ENCODE results near the gene ZNF580. TPM values are rescaled to one million over a fixed set of nuclear protein-coding genes. Genes with fewer than 3 reads are reported as not detected.

Gene ZNF580
- total RNA-seq, 8 experiments from 2014 or later: 7.9 to 25.0 (median 11.1) TPM

GRCh38 chr19:55635334-55635717 is 5.5 kb upstream of the ZNF580 start:
- peak in 2 of 8 experiments; percentile 5 to 22 for ATAC-seq (replicated peaks in 6 of 8)
- Histone ChIP-seq H3K4me3 (peak overlapping the region; percentile 77 to 99 (median 95)), H3K4me1 (replicated peaks in 1 of 2) (peaks cover 14 to 17% of the 10 kb centered on the region in 2 donors), H3K27ac (peak overlapping the region; percentile 94 to 96)
- 0 to 39% (median 19%) methylated on average over 1 to 5 of the region's 9 CpGs; no CpG with 5 or more reads in 4 of the 10 experiments for WGBS, 10 experiments
- in situ Hi-C loops (cut with MboI; ENCODE audit: low pct_unique_long_range_greater_than_20kb in 2 of 9, low sequenced_read_pairs in 9 of 9, unreplicated experiment in 9 of 9): loop anchor here in 3 of 9 experiments (25.0 kb wide), 1 partner anchor 498 kb away; the partner anchor contains the start of gene TNNT1 (in 3 of the 3)

- WGBS, 10 experiments: 41 to 100% (median 67%) methylated on average over 1 to 5 of the region's 7 CpGs; no CpG with 5 or more reads in 2 of the 10 experiments
- in situ Hi-C loops (cut with MboI; ENCODE audit: low pct_unique_long_range_greater_than_20kb in 2 of 9, low sequenced_read_pairs in 9 of 9, unreplicated experiment in 9 of 9): loop anchor here in 3 of 9 experiments (25.0 kb wide), 1 partner anchor 499 kb away; the partner anchor contains the start of gene TNNT1 (in 3 of the 3)
- peak overlapping the region; percentile 94 to 96 for H3K27ac ChIP-seq
- peaks cover 15 to 18% of the 10 kb centered on the region in 2 donors for H3K4me1 ChIP-seq (replicated peaks in 1 of 2)
- no peak for ATAC-seq (replicated peaks in 6 of 8)
- peak overlapping the region; percentile 77 to 99 (median 95) for H3K4me3 ChIP-seq
Measured at GRCh38 chr19:55635856-55636440, 4.9 kb upstream of the ZNF580 start.

GRCh38 chr19:55636723-55637122 is 4.1 kb upstream of the ZNF580 start:
- no peak for ATAC-seq (replicated peaks in 6 of 8)
- H3K4me3 ChIP-seq: peak overlapping the region in 1 of 5 donors; percentile 99
- in situ Hi-C loops (cut with MboI; ENCODE audit: low pct_unique_long_range_greater_than_20kb in 2 of 9, low sequenced_read_pairs in 9 of 9, unreplicated experiment in 9 of 9): loop anchor here in 3 of 9 experiments (25.0 kb wide), 1 partner anchor 499 kb away; the partner anchor contains the start of gene TNNT1 (in 3 of the 3)
- peaks cover 15 to 18% of the 10 kb centered on the region in 2 donors for H3K4me1 ChIP-seq (replicated peaks in 1 of 2)
- WGBS, 10 experiments: 83 to 100% (median 90%) methylated on average over 1 to 4 of the region's 4 CpGs; no CpG with 5 or more reads in 5 of the 10 experiments
- no peak overlapping the region for H3K27ac ChIP-seq

GRCh38 chr19:55637534-55637933 is 3.3 kb upstream of the ZNF580 start:
- H3K4me3 ChIP-seq: no peak overlapping the region
- peaks cover 18 to 19% of the 10 kb centered on the region in 2 donors for H3K4me1 ChIP-seq (replicated peaks in 1 of 2)
- in situ Hi-C loops (cut with MboI; ENCODE audit: low pct_unique_long_range_greater_than_20kb in 2 of 9, low sequenced_read_pairs in 9 of 9, unreplicated experiment in 9 of 9): loop anchor here in 3 of 9 experiments (25.0 kb wide), 1 partner anchor 500 kb away; the partner anchor contains the start of gene TNNT1 (in 3 of the 3)
- WGBS, 10 experiments: 58 to 90% (median 84%) methylated on average over 2 to 10 of the region's 11 CpGs; no CpG with 5 or more reads in 5 of the 10 experiments
- H3K27ac ChIP-seq: no peak overlapping the region
- ATAC-seq (replicated peaks in 6 of 8): no peak

GRCh38 chr19:55638864-55639359 is 1.9 kb upstream of the ZNF580 start:
- in situ Hi-C loops (cut with MboI; ENCODE audit: low pct_unique_long_range_greater_than_20kb in 2 of 9, low sequenced_read_pairs in 9 of 9, unreplicated experiment in 9 of 9): loop anchor here in 3 of 9 experiments (25.0 kb wide), 1 partner anchor 502 kb away; the partner anchor contains the start of gene TNNT1 (in 3 of the 3)
- WGBS, 10 experiments: 80 to 100% (median 95%) methylated on average over 1 to 4 of the region's 6 CpGs; no CpG with 5 or more reads in 1 of the 10 experiments
- H3K27ac ChIP-seq: no peak overlapping the region
- H3K4me3 ChIP-seq: no peak overlapping the region
- peaks cover 25 to 27% of the 10 kb centered on the region in 2 donors for H3K4me1 ChIP-seq (replicated peaks in 1 of 2)
- no peak for ATAC-seq (replicated peaks in 6 of 8)

- peak overlapping the region; percentile 81 to 99 (median 97) for H3K4me3 ChIP-seq
- ATAC-seq (replicated peaks in 6 of 8): peak in 5 of 8 experiments; percentile 9 to 34 (median 14)
- H3K27ac ChIP-seq: peak overlapping the region; percentile 88 to 95
- 14 to 86% (median 52%) methylated on average over 1 to 17 of the region's 38 CpGs; no CpG with 5 or more reads in 4 of the 10 experiments for WGBS, 10 experiments
- H3K4me1 ChIP-seq (replicated peaks in 1 of 2): peaks cover 29% of the 10 kb centered on the region in 2 donors
- in situ Hi-C loops (cut with MboI; ENCODE audit: low pct_unique_long_range_greater_than_20kb in 2 of 9, low sequenced_read_pairs in 9 of 9, unreplicated experiment in 9 of 9): loop anchor here in 3 of 9 experiments (25.0 kb wide), 1 partner anchor 503 kb away; the partner anchor contains the start of gene TNNT1 (in 3 of the 3)
Measured at GRCh38 chr19:55640043-55640576, 692 bp upstream of the ZNF580 start.

- H3K27ac ChIP-seq: peak overlapping the region; percentile 88 to 95
- ATAC-seq (replicated peaks in 6 of 8): peak; percentile 0 to 13 (median 6)
- in situ Hi-C loops (cut with MboI; ENCODE audit: low pct_unique_long_range_greater_than_20kb in 2 of 9, low sequenced_read_pairs in 9 of 9, unreplicated experiment in 9 of 9): loop anchor here in 3 of 9 experiments (25.0 kb wide), 1 partner anchor 504 kb away; the partner anchor contains the start of gene TNNT1 (in 3 of the 3)
- peaks cover 20 to 21% of the 10 kb centered on the region in 2 donors for H3K4me1 ChIP-seq (replicated peaks in 1 of 2)
- H3K4me3 ChIP-seq: peak overlapping the region; percentile 81 to 99 (median 97)
- WGBS, 10 experiments: 0 to 8% methylated on average over 1 to 4 of the region's 25 CpGs; no CpG with 5 or more reads in 8 of the 10 experiments
Measured at GRCh38 chr19:55641426-55642152, 787 bp downstream of the ZNF580 start.

- H3K27ac ChIP-seq: peak overlapping the region; percentile 38 to 90
- ATAC-seq (replicated peaks in 6 of 8): peak in 5 of 8 experiments; percentile 1 to 15 (median 6)
- peak overlapping the region; percentile 81 to 99 (median 97) for H3K4me3 ChIP-seq
- H3K4me1 ChIP-seq (replicated peaks in 1 of 2): peaks cover 20 to 26% of the 10 kb centered on the region in 2 donors
- in situ Hi-C loops (cut with MboI; ENCODE audit: low pct_unique_long_range_greater_than_20kb in 2 of 9, low sequenced_read_pairs in 9 of 9, unreplicated experiment in 9 of 9): loop anchor here in 3 of 9 experiments (25.0 kb wide), 1 partner anchor 505 kb away; the partner anchor contains the start of gene TNNT1 (in 3 of the 3)
- WGBS, 10 experiments: 0 to 21% (median 0%) methylated on average over 1 to 10 of the region's 65 CpGs; no CpG with 5 or more reads in 5 of the 10 experiments
Measured at GRCh38 chr19:55642153-55643002, 1.6 kb downstream of the ZNF580 start.

GRCh38 chr19:55643003-55643886 is 2.4 kb downstream of the ZNF580 start, which contains the start of gene ZNF581:
ZNF581 (plus strand) TSS chr19:55643649; CDS start chr19:55644572, 923 bp downstream.
- ATAC-seq (replicated peaks in 6 of 8): peak; percentile 10 to 44 (median 32)
- 0 to 12% (median 1%) methylated on average over 2 to 17 of the region's 56 CpGs; no CpG with 5 or more reads in 4 of the 10 experiments for WGBS, 10 experiments
- H3K27ac ChIP-seq: peak within 1 kb of the TSS; percentile 38 to 90
- in situ Hi-C loops (cut with MboI; ENCODE audit: low pct_unique_long_range_greater_than_20kb in 2 of 9, low sequenced_read_pairs in 9 of 9, unreplicated experiment in 9 of 9): loop anchor here in 3 of 9 experiments (25.0 kb wide), 1 partner anchor 506 kb away; the partner anchor contains the start of gene TNNT1 (in 3 of the 3)
- H3K4me1 ChIP-seq (replicated peaks in 1 of 2): peaks cover 20 to 28% of the 10 kb centered on the region in 2 donors
- peak within 1 kb of the TSS; percentile 81 to 99 (median 97) for H3K4me3 ChIP-seq

- ATAC-seq (replicated peaks in 6 of 8): peak; percentile 0 to 5 (median 0)
Measured at GRCh38 chr19:55643887-55644176, 3.0 kb downstream of the ZNF580 start.

More at GRCh38 chr19:55643887-55644176, 3.0 kb downstream of the ZNF580 start:
- H3K4me3 ChIP-seq: peak overlapping the region; percentile 81 to 99 (median 97)
- H3K4me1 ChIP-seq (replicated peaks in 1 of 2): peaks cover 21 to 28% of the 10 kb centered on the region in 2 donors
- peak overlapping the region; percentile 38 to 90 for H3K27ac ChIP-seq
- in situ Hi-C loops (cut with MboI; ENCODE audit: low pct_unique_long_range_greater_than_20kb in 2 of 9, low sequenced_read_pairs in 9 of 9, unreplicated experiment in 9 of 9): loop anchor here in 3 of 9 experiments (25.0 kb wide), 1 partner anchor 507 kb away; the partner anchor contains the start of gene TNNT1 (in 3 of the 3)
- WGBS, 10 experiments: no CpG with 5 or more reads among the region's 15 CpGs

All from motor neuron (in vitro differentiated cells).